GM13977 (cell line): Measurements from ENCODE around the gene KIF13A.
"Not testable (repeated sequence)": the region's sequence is repeated elsewhere in the genome, so short reads cannot be mapped to it uniquely, and the experiment has no call there.

Source experiments
- DNase-seq: peaks from one replicate; pipeline ENCODE4 v3.0.0; 2012; ENCODE audit warnings: low spot score
- in situ Hi-C: fragments of 300-500 bp; cut with MboI; formaldehyde crosslinking; loops from one replicate; pipeline ENCODE4 v1.12.0; 2022; ENCODE audit warnings: low sequenced_read_pairs, low pct_unique_long_range_greater_than_20kb, mixed read lengths, inconsistent platforms; ENCODE audit not compliant: unreplicated experiment
- TF ChIP-seq, protein P1 (sequence below): IDR thresholded peaks from 2 replicates; pipeline ENCODE4 v1.5.1; 2012; ENCODE audit warnings: mild to moderate bottlenecking, control low read depth; ENCODE audit not compliant: insufficient read depth; ENCODE audit errors: extremely low read depth, missing control alignments

Gene KIF13A

DNA sequence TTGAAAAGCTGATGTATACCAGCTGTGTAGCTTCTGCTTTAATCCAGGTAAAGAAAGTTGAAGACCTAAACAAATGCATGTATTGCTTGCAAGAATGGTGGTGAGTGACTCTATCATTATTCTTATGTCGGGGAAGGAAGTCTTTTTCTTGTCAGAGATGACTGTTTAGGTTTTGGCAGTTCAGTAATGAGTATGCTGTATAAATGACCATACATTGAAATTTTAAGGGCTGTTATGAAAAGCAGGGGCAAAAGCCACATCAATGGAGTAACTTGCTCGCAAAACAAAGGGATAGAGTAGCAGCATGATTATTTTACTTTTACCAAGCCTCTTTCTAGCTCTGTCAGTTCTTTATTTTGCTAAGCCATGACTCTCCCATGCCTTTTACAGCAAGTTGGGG is 224.8 kb downstream of the KIF13A start:
- in situ Hi-C loops = no loop called here

DNA sequence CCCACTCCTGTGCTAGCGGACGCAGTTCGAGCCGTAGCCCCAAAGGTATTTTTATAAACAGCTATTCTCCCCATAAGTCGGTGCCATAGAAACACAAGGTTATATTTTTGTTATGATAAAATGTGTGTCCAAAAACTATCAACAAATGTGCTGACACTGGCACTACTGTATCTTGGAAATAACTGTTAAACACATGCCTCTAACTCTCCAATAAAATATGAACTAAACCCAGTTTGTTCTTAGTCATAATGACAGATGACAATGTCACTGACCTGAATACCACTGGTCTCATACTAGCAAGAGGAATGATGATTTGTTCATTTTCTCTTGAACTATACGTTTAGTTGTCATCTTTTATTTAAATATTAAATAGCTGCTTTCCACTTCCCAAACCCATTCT is 229.3 kb downstream of the KIF13A start:
- no peak for DNase-seq
- in situ Hi-C loops = no loop called here
- TF ChIP-seq, protein P1, sequence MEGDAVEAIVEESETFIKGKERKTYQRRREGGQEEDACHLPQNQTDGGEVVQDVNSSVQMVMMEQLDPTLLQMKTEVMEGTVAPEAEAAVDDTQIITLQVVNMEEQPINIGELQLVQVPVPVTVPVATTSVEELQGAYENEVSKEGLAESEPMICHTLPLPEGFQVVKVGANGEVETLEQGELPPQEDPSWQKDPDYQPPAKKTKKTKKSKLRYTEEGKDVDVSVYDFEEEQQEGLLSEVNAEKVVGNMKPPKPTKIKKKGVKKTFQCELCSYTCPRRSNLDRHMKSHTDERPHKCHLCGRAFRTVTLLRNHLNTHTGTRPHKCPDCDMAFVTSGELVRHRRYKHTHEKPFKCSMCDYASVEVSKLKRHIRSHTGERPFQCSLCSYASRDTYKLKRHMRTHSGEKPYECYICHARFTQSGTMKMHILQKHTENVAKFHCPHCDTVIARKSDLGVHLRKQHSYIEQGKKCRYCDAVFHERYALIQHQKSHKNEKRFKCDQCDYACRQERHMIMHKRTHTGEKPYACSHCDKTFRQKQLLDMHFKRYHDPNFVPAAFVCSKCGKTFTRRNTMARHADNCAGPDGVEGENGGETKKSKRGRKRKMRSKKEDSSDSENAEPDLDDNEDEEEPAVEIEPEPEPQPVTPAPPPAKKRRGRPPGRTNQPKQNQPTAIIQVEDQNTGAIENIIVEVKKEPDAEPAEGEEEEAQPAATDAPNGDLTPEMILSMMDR = no peak

More for the DNA sequence above, 224.8 kb downstream of the KIF13A start:
- DNase-seq = no peak
- TF ChIP-seq, protein P1 = no peak

DNA sequence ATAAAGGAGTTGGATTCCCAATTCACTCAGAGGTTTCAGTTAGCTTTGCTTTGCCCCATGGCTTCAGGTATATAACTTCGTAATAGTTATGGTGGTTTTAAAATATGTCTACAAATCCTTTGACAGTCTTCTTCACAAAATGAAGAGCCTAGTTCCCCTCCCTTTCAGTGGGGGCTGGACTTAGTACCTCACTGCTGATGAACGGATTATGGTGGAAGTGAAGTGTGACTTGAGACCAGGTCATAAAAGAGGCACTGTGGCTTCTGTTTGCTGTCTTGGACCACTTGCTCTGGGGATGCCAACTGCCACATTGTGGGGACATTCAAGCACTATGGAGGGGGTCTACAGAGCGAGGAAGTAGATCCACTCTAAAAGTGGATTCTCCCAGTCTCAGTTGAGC is 233.2 kb downstream of the KIF13A start:
- DNase-seq = no peak
- in situ Hi-C loops = no loop called here
- TF ChIP-seq, protein P1 = no peak

DNA sequence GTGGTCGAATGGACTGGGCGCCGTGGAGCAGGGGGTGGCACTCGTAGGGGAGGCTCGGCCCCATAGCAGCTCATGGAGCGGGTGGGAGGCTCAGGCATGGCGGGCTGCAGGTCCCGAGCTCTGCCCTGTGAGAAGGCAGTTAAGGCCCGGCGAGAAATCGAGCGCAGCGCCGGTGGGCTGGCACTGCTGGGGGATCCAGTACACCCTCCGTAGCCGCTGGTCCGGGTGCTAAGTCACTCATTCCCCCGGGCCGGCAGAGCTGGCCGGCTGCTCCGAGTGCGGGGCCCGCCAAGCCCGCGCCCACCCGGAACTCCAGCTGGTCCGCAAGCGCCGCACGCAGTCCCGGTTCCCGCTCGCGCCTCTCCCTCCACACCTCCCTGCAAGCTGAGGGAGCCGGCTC is 242.1 kb downstream of the KIF13A start:
- in situ Hi-C loops, DNase-seq: not testable (repeated sequence)

DNA sequence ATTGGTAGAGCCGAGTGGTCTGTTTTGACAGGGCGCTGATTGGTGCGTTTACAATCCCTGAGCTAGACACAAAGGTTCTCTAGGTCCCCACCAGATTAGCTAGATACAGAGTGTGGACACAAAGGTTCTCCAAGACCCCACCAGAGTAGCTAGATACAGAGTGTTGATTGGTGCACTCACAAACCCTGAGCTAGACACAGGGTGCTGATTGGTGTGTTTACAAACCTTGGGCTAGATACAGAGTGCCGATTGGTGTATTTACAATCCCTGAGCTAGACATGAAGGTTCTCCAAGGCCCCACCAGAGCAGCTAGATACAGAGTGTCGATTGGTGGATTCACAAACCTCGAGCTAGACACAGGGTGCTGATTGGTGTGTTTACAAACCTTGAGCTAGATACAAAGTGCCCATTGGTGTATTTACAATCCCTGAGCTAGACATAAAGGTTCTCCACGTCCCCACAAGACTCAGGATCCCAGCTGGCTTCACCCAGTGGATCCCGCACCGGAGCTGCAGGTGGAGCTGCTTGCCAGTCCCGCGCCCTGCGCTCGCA is 242.6 kb downstream of the KIF13A start:
- in situ Hi-C loops, DNase-seq: not testable (repeated sequence)

DNA sequence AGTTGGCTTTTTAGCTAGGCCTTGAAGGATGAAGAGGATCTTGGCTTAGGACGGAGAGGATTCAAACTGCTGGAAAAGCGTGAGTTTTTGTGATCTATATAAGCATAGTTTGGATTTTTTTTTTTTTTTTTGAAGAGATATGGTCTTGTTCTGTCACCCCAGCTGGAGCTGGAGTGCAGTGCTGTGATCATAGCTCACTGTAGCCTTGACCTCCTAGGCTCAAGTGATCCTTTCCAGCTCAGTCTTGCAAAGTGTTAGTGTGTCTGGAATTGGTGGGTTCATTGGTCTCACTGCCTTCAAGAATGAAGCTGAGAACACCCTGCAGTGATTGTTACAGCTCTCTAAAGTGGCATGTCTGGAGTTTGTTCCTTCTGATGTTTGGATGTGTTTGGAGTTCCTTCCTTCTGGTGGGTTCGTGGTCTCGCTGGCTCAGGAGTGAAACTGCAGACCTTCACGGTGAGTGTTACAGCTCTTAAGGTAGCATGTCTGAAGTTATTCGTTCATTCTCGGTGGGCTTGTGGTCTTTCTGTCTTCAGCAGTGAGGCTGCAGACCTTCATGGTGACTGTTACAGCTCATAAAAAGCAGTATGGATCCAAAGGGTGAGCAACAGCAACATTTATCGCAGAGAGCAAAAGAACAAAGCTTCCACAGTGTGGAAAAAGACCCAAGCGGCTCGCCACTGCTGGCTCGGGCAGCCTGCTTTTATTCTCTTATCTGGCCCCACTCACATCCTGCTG is 243.2 kb downstream of the KIF13A start:
- in situ Hi-C loops = no loop called here
- no peak for DNase-seq
- TF ChIP-seq, protein P1 = no peak

DNA sequence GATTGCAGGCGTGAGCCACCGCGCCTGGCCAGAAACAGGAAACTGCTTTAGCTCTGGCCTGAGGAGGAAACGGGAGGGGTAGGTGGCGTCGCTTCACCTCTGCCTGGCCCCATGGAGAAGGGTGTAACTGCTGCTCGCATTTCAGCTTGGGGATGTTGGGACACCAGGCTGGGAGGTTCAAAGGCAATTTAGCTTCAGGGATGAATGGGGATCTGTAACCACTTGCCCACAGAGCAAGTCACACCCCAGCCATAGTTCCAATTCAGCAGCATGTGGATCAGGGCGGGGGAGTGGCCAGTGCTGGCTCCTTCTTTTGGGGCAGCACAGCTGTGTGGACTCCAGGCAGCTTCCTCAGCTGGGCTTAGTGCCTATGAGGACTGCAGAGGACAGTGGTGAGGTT is 245.9 kb downstream of the KIF13A start:
- DNase-seq = no peak
- TF ChIP-seq, protein P1 = no peak
- in situ Hi-C loops = no loop called here
